ACC112 (cell line): Measurements from ENCODE around the gene BDH1.
A peak's percentile ranks its signal among the peaks of the same experiment; 100 is the strongest.
"Not testable (repeated sequence)": the region's sequence is repeated elsewhere in the genome, so short reads cannot be mapped to it uniquely, and the experiment has no call there.

Experiments used
- H2AFZ ChIP-seq: fragments of 200-600 bp; sonication (generic); one replicate; pipeline ENCODE4 v1.6.0; 2017; ENCODE audit warnings: antibody characterized with exemption, low read length; ENCODE audit not compliant: unreplicated experiment
- H3K27ac ChIP-seq: fragments of 200-600 bp; sonication (generic); 2 replicates; pipeline ENCODE4 v1.5.1; 2014; ENCODE audit warnings: low read depth, mild to moderate bottlenecking, antibody characterized with exemption, low read length, moderate library complexity
- H3K27me3 ChIP-seq: fragments of 200-600 bp; sonication (generic); 2 replicates; pipeline ENCODE4 v1.6.1; 2014; ENCODE audit warnings: mild to moderate bottlenecking, antibody characterized with exemption, low read length, moderate library complexity, mixed read lengths; ENCODE audit not compliant: insufficient read depth
- H3K36me3 ChIP-seq: fragments of 200-600 bp; sonication (generic); 2 replicates; pipeline ENCODE4 v1.6.1; 2016; ENCODE audit warnings: mild to moderate bottlenecking, antibody characterized with exemption, low read length, moderate library complexity, mixed read lengths; ENCODE audit not compliant: insufficient read depth
- H3K4me1 ChIP-seq: fragments of 200-600 bp; sonication (generic); one replicate; pipeline ENCODE4 v1.6.1; 2016; ENCODE audit warnings: low read length, mixed read lengths; ENCODE audit not compliant: insufficient read depth, unreplicated experiment, control insufficient read depth
- H3K4me3 ChIP-seq: fragments of 200-600 bp; sonication (generic); 2 replicates; pipeline ENCODE4 v1.5.1; 2014; ENCODE audit warnings: mild to moderate bottlenecking, low read depth, low read length
- H3K79me2 ChIP-seq: fragments of 200-600 bp; sonication (generic); one replicate; pipeline ENCODE4 v1.6.0; 2016; ENCODE audit warnings: low read length; ENCODE audit not compliant: control insufficient read depth, unreplicated experiment, insufficient read depth

BDH1 gene

GRCh38 chr3:197555281-197556261, at the start of gene BDH1:
BDH1 (minus strand) TSS chr3:197555968; CDS start chr3:197546443, 9,525 bp downstream.
- peaks cover 3% of the 10 kb centered on the region for H3K4me1 ChIP-seq
- H2AFZ ChIP-seq, result peak within 1 kb of the TSS; percentile 91
- peaks cover 42% of the 10 kb centered on the region for H3K27me3 ChIP-seq
- no peaks in the 10 kb centered on the region for H3K79me2 ChIP-seq
- peak within 1 kb of the TSS; percentile 91 for H3K4me3 ChIP-seq
- no peak within 1 kb of the TSS for H3K27ac ChIP-seq
- H3K36me3 ChIP-seq, result no peaks in the 10 kb centered on the region

GRCh38 chr3:197603317-197603933, 47.7 kb upstream of the BDH1 start:
- Histone ChIP-seq H3K4me3 (no peak overlapping the region), H3K4me1 (peaks cover 6% of the 10 kb centered on the region), H3K27me3 (no peaks in the 10 kb centered on the region), H3K27ac (no peak overlapping the region), H3K79me2 (no peaks in the 10 kb centered on the region), H3K36me3 (peaks cover 18% of the 10 kb centered on the region), H2AFZ (no peak overlapping the region)

GRCh38 chr3:197602351-197602750, 46.6 kb upstream of the BDH1 start:
- H3K4me3 ChIP-seq, H3K36me3 ChIP-seq, H2AFZ ChIP-seq, H3K27ac ChIP-seq, H3K79me2 ChIP-seq, H3K27me3 ChIP-seq, H3K4me1 ChIP-seq: not testable (repeated sequence)

GRCh38 chr3:197601566-197601840, 45.7 kb upstream of the BDH1 start:
- not testable (repeated sequence) for H3K27me3 ChIP-seq, H3K4me3 ChIP-seq, H3K79me2 ChIP-seq, H3K4me1 ChIP-seq, H3K36me3 ChIP-seq, H3K27ac ChIP-seq, H2AFZ ChIP-seq

- Histone ChIP-seq H3K4me3 (no peak overlapping the region), H3K27ac (no peak overlapping the region), H3K4me1 (peaks cover 6% of the 10 kb centered on the region), H3K36me3 (no peaks in the 10 kb centered on the region), H3K79me2 (no peaks in the 10 kb centered on the region), H2AFZ (no peak overlapping the region), H3K27me3 (no peaks in the 10 kb centered on the region)
Observed at GRCh38 chr3:197600796-197601565, 45.2 kb upstream of the BDH1 start.

GRCh38 chr3:197599089-197599765, 43.5 kb upstream of the BDH1 start:
- H3K4me1 ChIP-seq, result peaks cover 6% of the 10 kb centered on the region
- no peaks in the 10 kb centered on the region for H3K79me2 ChIP-seq
- no peak overlapping the region for H2AFZ ChIP-seq
- H3K27me3 ChIP-seq, result no peaks in the 10 kb centered on the region
- peak overlapping the region; percentile 36; the same call in 1 of the 2 replicates for H3K4me3 ChIP-seq
- no peak overlapping the region for H3K27ac ChIP-seq
- H3K36me3 ChIP-seq, result no peaks in the 10 kb centered on the region

- Histone ChIP-seq H3K27me3 (no peaks in the 10 kb centered on the region), H3K79me2 (no peaks in the 10 kb centered on the region), H3K27ac (no peak overlapping the region), H3K4me3 (no peak overlapping the region), H2AFZ (no peak overlapping the region), H3K4me1 (peaks cover 6% of the 10 kb centered on the region), H3K36me3 (no peaks in the 10 kb centered on the region)
Observed at GRCh38 chr3:197598404-197598980, 42.7 kb upstream of the BDH1 start.

GRCh38 chr3:197597335-197597734, 41.6 kb upstream of the BDH1 start:
- no peaks in the 10 kb centered on the region for H3K27me3 ChIP-seq
- no peak overlapping the region for H3K27ac ChIP-seq

GRCh38 chr3:197595470-197596185, 39.9 kb upstream of the BDH1 start:
- Histone ChIP-seq H2AFZ (no peak overlapping the region), H3K36me3 (no peaks in the 10 kb centered on the region), H3K27me3 (no peaks in the 10 kb centered on the region), H3K79me2 (no peaks in the 10 kb centered on the region), H3K27ac (no peak overlapping the region), H3K4me1 (no peaks in the 10 kb centered on the region), H3K4me3 (no peak overlapping the region)

More at GRCh38 chr3:197597335-197597734, 41.6 kb upstream of the BDH1 start:
- Histone ChIP-seq H3K79me2 (no peaks in the 10 kb centered on the region), H3K36me3 (no peaks in the 10 kb centered on the region), H2AFZ (no peak overlapping the region), H3K4me1 (peaks cover 6% of the 10 kb centered on the region), H3K4me3 (no peak overlapping the region)
